IMR-90 (cell line): ENCODE results near the gene TMEM131. TPM values are rescaled to one million over a fixed set of nuclear protein-coding genes. Genes with fewer than 3 reads are reported as not detected.

Experiments
- ATAC-seq: fragments of 200-7000 bp; cut with Tn5 transposase; 2 replicates; pipeline ENCODE4 v1.9.1; 2020; ENCODE audit warnings: low read depth, mild to moderate bottlenecking, moderate library complexity
- BruUV-seq: library from RNA; stranded (reverse); fragments of 400-500 nt; replicated peaks from 2 replicates; lab custom pipeline; 2021; lab: Mats Ljungman, UMichigan
- CTCF ChIA-PET: fragments of 300-600 bp; formaldehyde crosslinking; extraction: SDS; loops from one replicate; lab custom pipeline; 2021; ENCODE audit warnings: antibody characterized with exemption; lab: Yijun Ruan, JAX
- POLR2A ChIA-PET: fragments of 300-600 bp; sonication (Branson Sonifier 250); formaldehyde crosslinking; loops from one replicate; lab custom pipeline; 2022; ENCODE audit warnings: antibody characterized with exemption; ENCODE audit not compliant: unreplicated experiment; lab: Charles Lee
- DNase-seq: peaks from one replicate; pipeline ENCODE4 v3.0.0; 2013
- H2AFZ ChIP-seq: replicated peaks from 2 replicates; pipeline ENCODE3; 2013; ENCODE audit warnings: low read length, mild to moderate bottlenecking; ENCODE audit not compliant: poor library complexity
- H2AK5ac ChIP-seq: 2 replicates; pipeline ENCODE4 v1.6.1; 2013; ENCODE audit warnings: low read depth, low read length, inconsistent platforms
- H2AK9ac ChIP-seq: replicated peaks from 2 replicates; pipeline ENCODE3; 2013; ENCODE audit warnings: mild to moderate bottlenecking, low read depth, low read length, moderate library complexity; ENCODE audit not compliant: poor library complexity
- H2BK120ac ChIP-seq: 2 replicates; pipeline ENCODE4 v1.6.1; 2013; ENCODE audit warnings: low read depth, low read length, inconsistent platforms
- H2BK15ac ChIP-seq: 3 replicates; pipeline ENCODE4 v1.6.1; 2013; ENCODE audit warnings: low read depth, low read length, inconsistent platforms
- H2BK20ac ChIP-seq: 2 replicates; pipeline ENCODE4 v1.6.1; 2013; ENCODE audit warnings: low read depth, mild to moderate bottlenecking, inconsistent platforms, low read length, moderate library complexity
- H2BK5ac ChIP-seq: 2 replicates; pipeline ENCODE4 v1.6.1; 2013; ENCODE audit warnings: mild to moderate bottlenecking, low read depth, low read length, inconsistent platforms; ENCODE audit not compliant: poor library complexity, severe bottlenecking
- H3K14ac ChIP-seq: replicated peaks from 2 replicates; pipeline ENCODE4 v1.6.1; 2013; ENCODE audit warnings: low read depth, low read length, inconsistent platforms
- H3K18ac ChIP-seq: 2 replicates; pipeline ENCODE4 v1.6.1; 2013; ENCODE audit warnings: low read depth, low read length, control low read depth
- H3K23ac ChIP-seq: 2 replicates; pipeline ENCODE4 v1.6.1; 2013; ENCODE audit warnings: low read depth, low read length, inconsistent platforms
- H3K27ac ChIP-seq: 2 replicates; pipeline ENCODE4 v1.5.1; 2013; ENCODE audit warnings: mild to moderate bottlenecking, control low read depth, low read length; ENCODE audit not compliant: insufficient read depth
- H3K27me3 ChIP-seq: 2 replicates; pipeline ENCODE4 v1.6.1; 2013; ENCODE audit warnings: low read length; ENCODE audit not compliant: control insufficient read depth, insufficient read depth
- H3K36me3 ChIP-seq: 2 replicates; pipeline ENCODE4 v1.6.1; 2013; ENCODE audit warnings: low read length, mixed read lengths; ENCODE audit not compliant: control insufficient read depth, insufficient read depth
- H3K4ac ChIP-seq: 2 replicates; pipeline ENCODE4 v1.6.1; 2013; ENCODE audit warnings: low read depth, low read length, inconsistent platforms
- H3K4me1 ChIP-seq: 2 replicates; pipeline ENCODE4 v1.6.1; 2013; ENCODE audit warnings: low read length, mixed read lengths; ENCODE audit not compliant: control insufficient read depth, insufficient read depth
- H3K4me2 ChIP-seq: 2 replicates; pipeline ENCODE4 v1.6.1; 2013; ENCODE audit warnings: low read depth, mild to moderate bottlenecking, control low read depth, low read length, moderate library complexity
- H3K4me3 ChIP-seq: 2 replicates; pipeline ENCODE4 v1.5.1; 2013; ENCODE audit warnings: low read depth, mild to moderate bottlenecking, control low read depth, low read length, moderate library complexity; ENCODE audit not compliant: insufficient read depth
- H3K56ac ChIP-seq: 2 replicates; pipeline ENCODE4 v1.6.1; 2013; ENCODE audit warnings: low read length, inconsistent platforms; ENCODE audit not compliant: insufficient read depth; ENCODE audit errors: extremely low read depth
- H3K79me1 ChIP-seq, 2 experiments: 2 replicates each; pipeline ENCODE4 v1.6.1; 2013; ENCODE audit warnings: low read length in 2 of 2, inconsistent platforms in 1 of 2, low read depth in 1 of 2
- H3K9ac ChIP-seq: 2 replicates; pipeline ENCODE4 v1.6.1; 2013; ENCODE audit warnings: low read depth, low read length, control low read depth
- H3K9me1 ChIP-seq: 2 replicates; pipeline ENCODE4 v1.6.1; 2013; ENCODE audit warnings: low read length, inconsistent platforms; ENCODE audit not compliant: insufficient read depth
- H3K9me3 ChIP-seq: 2 replicates; pipeline ENCODE4 v1.6.1; 2013; ENCODE audit warnings: low read length; ENCODE audit not compliant: control insufficient read depth, insufficient read depth
- H4K20me1 ChIP-seq: 2 replicates; pipeline ENCODE4 v1.6.1; 2013; ENCODE audit warnings: low read length, inconsistent platforms; ENCODE audit not compliant: insufficient read depth
- H4K5ac ChIP-seq: 2 replicates; pipeline ENCODE4 v1.6.1; 2013; ENCODE audit warnings: mild to moderate bottlenecking, low read depth, low read length, control low read depth
- H4K8ac ChIP-seq, 2 experiments: 2 replicates each; pipeline ENCODE4 v1.6.1; 2013; ENCODE audit warnings: low read depth in 2 of 2, low read length in 2 of 2, control low read depth in 1 of 2, inconsistent platforms in 1 of 2
- H4K91ac ChIP-seq: 2 replicates; pipeline ENCODE4 v1.6.1; 2013; ENCODE audit warnings: low read depth, low read length, inconsistent platforms; ENCODE audit not compliant: insufficient read depth
- BHLHE40 ChIP-seq: fragments of 150-350 bp; IDR thresholded peaks from 2 replicates; pipeline ENCODE4 v1.6.1; 2016; ENCODE audit warnings: mild to moderate bottlenecking, low read depth, low read length
- CEBPB ChIP-seq: IDR thresholded peaks from 2 replicates; pipeline ENCODE4 v1.6.1; 2012; ENCODE audit warnings: low read depth, low read length, improper control_type of control experiment
- CHD1 ChIP-seq: IDR thresholded peaks from 2 replicates; pipeline ENCODE4 v1.6.1; 2012; ENCODE audit warnings: low read depth, low read length, improper control_type of control experiment
- CTCF ChIP-seq: conservative IDR thresholded peaks from 2 replicates; pipeline ENCODE4 v1.5.1; 2012; ENCODE audit warnings: mild to moderate bottlenecking, low read depth, low read length, improper control_type of control experiment
- FOS ChIP-seq: fragments of 150-350 bp; IDR thresholded peaks from 2 replicates; pipeline ENCODE4 v1.6.1; 2016; ENCODE audit warnings: low read depth, low read length
- MAFK ChIP-seq: IDR thresholded peaks from 2 replicates; pipeline ENCODE4 v1.6.1; 2012; ENCODE audit warnings: low read depth, low read length, improper control_type of control experiment
- MAZ ChIP-seq: IDR thresholded peaks from 2 replicates; pipeline ENCODE4 v1.6.1; 2012; ENCODE audit warnings: low read depth, mild to moderate bottlenecking, low read length, improper control_type of control experiment, moderate library complexity, borderline replicate concordance
- MXI1 ChIP-seq: IDR thresholded peaks from 2 replicates; pipeline ENCODE4 v1.6.1; 2012; ENCODE audit warnings: low read depth, mild to moderate bottlenecking, low read length, moderate library complexity, borderline replicate concordance
- NFE2L2 ChIP-seq: fragments of 150-350 bp; IDR thresholded peaks from 2 replicates; pipeline ENCODE4 v1.6.1; 2016; ENCODE audit warnings: low read depth, mild to moderate bottlenecking, low read length
- POLR2A ChIP-seq: IDR thresholded peaks from 2 replicates; pipeline ENCODE4 v1.6.1; 2012; ENCODE audit warnings: mild to moderate bottlenecking, low read depth, low read length
- RAD21 ChIP-seq: IDR thresholded peaks from 2 replicates; pipeline ENCODE4 v1.6.1; 2012; ENCODE audit warnings: low read length, improper control_type of control experiment
- RCOR1 ChIP-seq: IDR thresholded peaks from 2 replicates; pipeline ENCODE4 v1.6.1; 2012; ENCODE audit warnings: mild to moderate bottlenecking, low read length, improper control_type of control experiment; ENCODE audit not compliant: insufficient replicate concordance
- RFX5 ChIP-seq: IDR thresholded peaks from 2 replicates; pipeline ENCODE4 v1.8.0; 2012; ENCODE audit warnings: low read depth, mild to moderate bottlenecking, low read length, moderate library complexity
- SMC3 ChIP-seq: fragments of 150-350 bp; IDR thresholded peaks from 2 replicates; pipeline ENCODE4 v1.6.1; 2016; ENCODE audit warnings: low read depth, mild to moderate bottlenecking, antibody characterized with exemption, low read length, moderate library complexity
- USF2 ChIP-seq: fragments of 150-350 bp; IDR thresholded peaks from 2 replicates; pipeline ENCODE4 v1.6.1; 2017; ENCODE audit warnings: mild to moderate bottlenecking, antibody characterized with exemption, low read length, low read depth
- WGBS, 2 experiments: methylation state at CpG; one replicate each; pipeline versions ENCODE4 v1.1.5 to v1.1.7; 2013; ENCODE audit warnings: missing lambda C conversion rate in 2 of 2; ENCODE audit not compliant: insufficient read length in 1 of 2; ENCODE audit errors: extremely low coverage in 2 of 2; 5-methylcytosine and 5-hydroxymethylcytosine counted together
- dilution Hi-C: fragments of 300-500 bp; cut with HindIII; formaldehyde crosslinking; loops from one replicate; pipeline ENCODE4 v1.14.3; 2018; ENCODE audit warnings: low sequenced_read_pairs; ENCODE audit not compliant: unreplicated experiment
- in situ Hi-C: fragments of 300-500 bp; cut with MboI; formaldehyde crosslinking; loops from 3 replicates; pipeline ENCODE4 v1.14.3; 2019; ENCODE audit warnings: low sequenced_read_pairs, inconsistent platforms, mixed read lengths
- intact Hi-C: fragments of 100-400 bp; cut with micrococcal nuclease; formaldehyde crosslinking; loops from 2 replicates; pipeline ENCODE4 v1.10.0; 2022
- polyA plus RNA-seq, 3 experiments: library from polyadenylated mRNA; depleted of rRNA; stranded (reverse); fragments of >200 nt; gene quantifications; 2 replicates each; pipeline ENCODE4 v1.2.3, GENCODE V29; 2012; ENCODE audit warnings: low replicate concordance in 1 of 3
- total RNA-seq: library from RNA; depleted of rRNA; stranded (reverse); fragments of >200 nt; gene quantifications from 2 replicates; pipeline ENCODE4 v1.2.3, GENCODE V29; 2012
- TF ChIP-seq, protein P1 (sequence below): fragments of 150-350 bp; IDR thresholded peaks from 2 replicates; pipeline ENCODE4 v1.6.1; 2016; ENCODE audit warnings: low read depth, mild to moderate bottlenecking, low read length, moderate library complexity, borderline replicate concordance

TMEM131 gene
- total and polyA plus RNA-seq, 2 of the 4 experiments (the other 2 are of a cell fraction) = 13.3 to 14.0 TPM

GRCh38 chr2:97792416-97792815, 203.3 kb downstream of the TMEM131 start:
- no peak overlapping the region for H2AFZ ChIP-seq
- no peak overlapping the region for H2BK5ac ChIP-seq
- CTCF ChIA-PET = no interaction called here
- H4K5ac ChIP-seq = no peak overlapping the region
- H3K27me3 ChIP-seq = no peaks in the 10 kb centered on the region
- no TSS peak for BruUV-seq
- no peak overlapping the region for H2AK5ac ChIP-seq
- H2AK9ac ChIP-seq = peak overlapping the region; percentile 20
- peaks cover 25% of the 10 kb centered on the region for H3K36me3 ChIP-seq
- no peak overlapping the region for H3K23ac ChIP-seq
- no peak overlapping the region for H3K4me2 ChIP-seq
- no peak overlapping the region for H4K8ac ChIP-seq
- H3K4ac ChIP-seq = no peak overlapping the region
- peaks cover 21% of the 10 kb centered on the region; the same call in 1 of the 2 replicates for H3K9me1 ChIP-seq
- POLR2A ChIA-PET = no interaction called here
- H2BK20ac ChIP-seq = no peak overlapping the region
- H3K9me3 ChIP-seq = no peaks in the 10 kb centered on the region
- no peak overlapping the region for H3K18ac ChIP-seq
- ATAC-seq = no peak
- dilution Hi-C loops = no loop called here
- no peak overlapping the region for H4K91ac ChIP-seq
- intact Hi-C loops = no loop called here
- H2BK120ac ChIP-seq = no peak overlapping the region
- H2BK15ac ChIP-seq = no peak overlapping the region
- H4K20me1 ChIP-seq = no peaks in the 10 kb centered on the region
- H3K4me1 ChIP-seq = peaks cover 2% of the 10 kb centered on the region; the same call in 1 of the 2 replicates
- no peak overlapping the region for H3K9ac ChIP-seq
- in situ Hi-C loops = no loop called here
- H3K14ac ChIP-seq = no peak overlapping the region
- 0 out of 4 replicates have a peak, but pooled peaks cover 0 to 7% of the 10 kb centered on the region in 2 experiments for H3K79me1 ChIP-seq
- no peak overlapping the region for H3K4me3 ChIP-seq
- 92% methylated on average over 5 of the region's 14 CpGs; no CpG with 5 or more reads in 1 of the 2 experiments for WGBS, 2 experiments
- no peak for DNase-seq
- no peak overlapping the region for H3K56ac ChIP-seq
- H3K27ac ChIP-seq = no peak overlapping the region
- TF ChIP-seq CTCF (no peak), NFE2L2 (no peak), CHD1 (no peak), POLR2A (no peak), RFX5 (no peak), FOS (no peak), CEBPB (no peak), RCOR1 (no peak), USF2 (no peak), BHLHE40 (no peak), MXI1 (no peak), RAD21 (no peak), MAFK (no peak), MAZ (no peak), SMC3 (no peak)
- TF ChIP-seq, protein P1, sequence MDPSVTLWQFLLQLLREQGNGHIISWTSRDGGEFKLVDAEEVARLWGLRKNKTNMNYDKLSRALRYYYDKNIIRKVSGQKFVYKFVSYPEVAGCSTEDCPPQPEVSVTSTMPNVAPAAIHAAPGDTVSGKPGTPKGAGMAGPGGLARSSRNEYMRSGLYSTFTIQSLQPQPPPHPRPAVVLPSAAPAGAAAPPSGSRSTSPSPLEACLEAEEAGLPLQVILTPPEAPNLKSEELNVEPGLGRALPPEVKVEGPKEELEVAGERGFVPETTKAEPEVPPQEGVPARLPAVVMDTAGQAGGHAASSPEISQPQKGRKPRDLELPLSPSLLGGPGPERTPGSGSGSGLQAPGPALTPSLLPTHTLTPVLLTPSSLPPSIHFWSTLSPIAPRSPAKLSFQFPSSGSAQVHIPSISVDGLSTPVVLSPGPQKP = no peak
